Measurements from ENCODE around the gene EFNA5.

The EFNA5 gene

DNA sequence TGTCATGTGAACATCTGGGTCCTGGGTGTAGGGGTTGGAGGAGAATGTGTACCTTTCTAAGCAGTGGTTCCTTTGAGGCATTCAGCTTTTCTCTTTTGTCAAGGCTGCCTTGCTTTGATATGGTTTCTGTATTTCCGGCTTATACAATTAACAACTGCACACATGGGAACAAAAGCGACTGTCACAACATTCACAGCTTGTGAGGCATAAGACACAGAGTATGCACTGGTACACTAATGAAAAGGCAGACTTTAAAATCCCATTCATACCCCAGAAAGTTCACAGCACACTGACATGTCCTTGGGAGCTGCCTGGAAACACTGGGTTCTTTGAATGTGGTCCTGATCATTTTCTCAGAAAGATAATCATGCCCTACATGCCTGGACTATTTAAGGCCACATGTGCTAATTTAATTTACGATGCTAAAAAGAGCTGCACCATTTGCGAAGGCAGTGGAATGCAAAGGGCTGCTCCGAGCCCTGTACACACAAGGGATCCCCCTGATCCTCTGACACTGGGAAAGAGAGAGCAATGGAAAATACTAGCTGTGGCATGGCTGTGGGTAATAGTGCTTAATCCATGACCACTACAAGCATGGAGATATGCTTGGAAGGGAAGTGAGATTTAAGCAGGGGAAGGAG is 131.8 kb downstream of the EFNA5 start:
- Histone ChIP-seq H3K4me2 (ENCODE audit: low read length) (no peak overlapping the region), H3K4me3 (ENCODE audit: low read length) (no peak overlapping the region), H3K79me2 (ENCODE audit: control insufficient read depth, insufficient read depth, low read length) (peaks cover 4% of the 10 kb centered on the region), H3K4ac (ENCODE audit: low read depth, low read length) (no peak overlapping the region), H3K36me3 (ENCODE audit: control insufficient read depth, insufficient read depth, low read length) (no peaks in the 10 kb centered on the region), H3K23ac (ENCODE audit: low read length) (no peak overlapping the region), H3K9ac (ENCODE audit: low read length) (no peak overlapping the region), H2AK5ac (ENCODE audit: low read length) (no peak overlapping the region), H3K56ac (ENCODE audit: low read length) (no peak overlapping the region), H3K79me1 (ENCODE audit: low read length) (peaks cover 15% of the 10 kb centered on the region), H3K27ac (ENCODE audit: low read depth, low read length) (no peak overlapping the region), H2BK5ac (ENCODE audit: low read length) (no peak overlapping the region), H4K8ac (ENCODE audit: low read depth, low read length) (no peak overlapping the region), H3K27me3 (ENCODE audit: insufficient read depth, low read length, poor library complexity) (no peaks in the 10 kb centered on the region), H2BK120ac (ENCODE audit: low read depth, low read length) (no peak overlapping the region), H3K18ac (ENCODE audit: low read length) (no peak overlapping the region), H3K4me1 (ENCODE audit: control insufficient read depth, low read depth, low read length) (peaks cover 1% of the 10 kb centered on the region), H4K5ac (ENCODE audit: low read length) (no peak overlapping the region), H2BK15ac (replicated peaks; ENCODE audit: low read depth) (no peak overlapping the region)
- no peak for DNase-seq
- no CpG with 5 or more reads among the region's 5 CpGs for WGBS (ENCODE audit: extremely low coverage, insufficient coverage, low lambda C conversion rate)

DNA sequence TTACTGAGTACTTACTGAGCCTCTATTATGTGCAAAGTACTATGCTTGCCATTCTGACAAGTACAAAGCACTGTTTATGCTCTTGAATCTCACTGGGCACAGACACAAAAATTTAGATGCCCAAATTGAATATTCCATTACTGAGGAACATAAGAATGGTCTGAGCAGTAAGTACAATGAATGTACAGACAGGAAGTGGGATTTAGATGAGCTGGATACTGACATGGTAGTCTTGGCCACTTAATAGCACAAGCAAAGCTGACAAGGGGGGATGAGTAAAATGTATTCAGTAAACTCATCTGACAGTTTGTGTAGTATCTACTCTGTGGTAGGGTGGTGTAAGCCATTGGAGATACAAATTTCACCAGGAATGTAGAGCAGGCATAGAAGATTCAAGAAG is 132.4 kb downstream of the EFNA5 start:
- no peaks in the 10 kb centered on the region for H3K27me3 ChIP-seq (ENCODE audit: insufficient read depth, low read length, poor library complexity)
- no peak overlapping the region for H3K27ac ChIP-seq (ENCODE audit: low read depth, low read length)
- no peak overlapping the region for H3K23ac ChIP-seq (ENCODE audit: low read length)
- no peak overlapping the region for H3K9ac ChIP-seq (ENCODE audit: low read length)
- H4K5ac ChIP-seq (ENCODE audit: low read length), result no peak overlapping the region
- no peak overlapping the region for H4K8ac ChIP-seq (ENCODE audit: low read depth, low read length)
- H3K79me1 ChIP-seq (ENCODE audit: low read length), result peaks cover 15% of the 10 kb centered on the region
- no peaks in the 10 kb centered on the region for H3K36me3 ChIP-seq (ENCODE audit: control insufficient read depth, insufficient read depth, low read length)
- no peak overlapping the region for H3K4me2 ChIP-seq (ENCODE audit: low read length)
- DNase-seq, result no peak
- H3K4me1 ChIP-seq (ENCODE audit: control insufficient read depth, low read depth, low read length), result peaks cover 1% of the 10 kb centered on the region
- no peak overlapping the region for H2AK5ac ChIP-seq (ENCODE audit: low read length)
- H2BK5ac ChIP-seq (ENCODE audit: low read length), result no peak overlapping the region
- H3K4ac ChIP-seq (ENCODE audit: low read depth, low read length), result no peak overlapping the region
- no peak overlapping the region for H3K4me3 ChIP-seq (ENCODE audit: low read length)
- peaks cover 4% of the 10 kb centered on the region for H3K79me2 ChIP-seq (ENCODE audit: control insufficient read depth, insufficient read depth, low read length)
- H2BK15ac ChIP-seq (replicated peaks; ENCODE audit: low read depth), result no peak overlapping the region
- no peak overlapping the region for H3K56ac ChIP-seq (ENCODE audit: low read length)
- H3K18ac ChIP-seq (ENCODE audit: low read length), result no peak overlapping the region
- no peak overlapping the region for H2BK120ac ChIP-seq (ENCODE audit: low read depth, low read length)

DNA sequence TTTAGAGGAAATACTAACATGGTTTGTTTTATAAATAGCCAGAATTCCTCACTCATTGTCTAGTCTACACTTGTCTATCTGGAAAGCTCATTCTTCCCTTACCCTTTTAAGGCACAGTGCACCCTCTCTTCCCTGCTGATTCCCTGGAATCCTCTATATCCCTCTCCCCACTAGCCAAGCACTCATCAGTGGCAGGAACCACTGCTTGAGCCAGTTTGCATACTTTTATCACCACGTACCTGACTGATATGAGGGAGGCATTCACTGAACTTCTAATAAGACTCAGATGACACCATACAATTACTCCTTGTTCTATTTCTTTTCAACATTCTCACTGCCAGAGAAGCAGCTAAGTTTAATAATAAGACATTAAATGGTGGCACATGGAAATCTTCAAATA is 134.9 kb downstream of the EFNA5 start:
- Histone ChIP-seq H2BK120ac (ENCODE audit: low read depth, low read length) (no peak overlapping the region), H4K5ac (ENCODE audit: low read length) (no peak overlapping the region), H3K36me3 (ENCODE audit: control insufficient read depth, insufficient read depth, low read length) (no peaks in the 10 kb centered on the region), H3K18ac (ENCODE audit: low read length) (no peak overlapping the region), H3K27ac (ENCODE audit: low read depth, low read length) (no peak overlapping the region), H2BK5ac (ENCODE audit: low read length) (no peak overlapping the region), H2AK5ac (ENCODE audit: low read length) (no peak overlapping the region), H4K8ac (ENCODE audit: low read depth, low read length) (no peak overlapping the region), H3K4me3 (ENCODE audit: low read length) (no peak overlapping the region), H3K79me2 (ENCODE audit: control insufficient read depth, insufficient read depth, low read length) (peaks cover 6% of the 10 kb centered on the region), H3K56ac (ENCODE audit: low read length) (no peak overlapping the region), H3K4ac (ENCODE audit: low read depth, low read length) (no peak overlapping the region), H3K79me1 (ENCODE audit: low read length) (peaks cover 23% of the 10 kb centered on the region), H3K4me2 (ENCODE audit: low read length) (no peak overlapping the region), H3K4me1 (ENCODE audit: control insufficient read depth, low read depth, low read length) (peaks cover 1% of the 10 kb centered on the region), H2BK15ac (replicated peaks; ENCODE audit: low read depth) (no peak overlapping the region), H3K9ac (ENCODE audit: low read length) (no peak overlapping the region), H3K27me3 (ENCODE audit: insufficient read depth, low read length, poor library complexity) (no peaks in the 10 kb centered on the region), H3K23ac (ENCODE audit: low read length) (no peak overlapping the region)
- WGBS (ENCODE audit: extremely low coverage, insufficient coverage, low lambda C conversion rate), result no CpG with 5 or more reads among the region's 1 CpG
- DNase-seq, result no peak

- WGBS (ENCODE audit: extremely low coverage, insufficient coverage, low lambda C conversion rate), result no CpG with 5 or more reads among the region's 2 CpGs
- Histone ChIP-seq H3K18ac (ENCODE audit: low read length) (no peak overlapping the region), H2BK5ac (ENCODE audit: low read length) (no peak overlapping the region), H3K36me3 (ENCODE audit: control insufficient read depth, insufficient read depth, low read length) (no peaks in the 10 kb centered on the region), H3K79me2 (ENCODE audit: control insufficient read depth, insufficient read depth, low read length) (peaks cover 6% of the 10 kb centered on the region), H3K4ac (ENCODE audit: low read depth, low read length) (no peak overlapping the region), H2AK5ac (ENCODE audit: low read length) (no peak overlapping the region), H3K9ac (ENCODE audit: low read length) (no peak overlapping the region), H3K56ac (ENCODE audit: low read length) (no peak overlapping the region), H2BK120ac (ENCODE audit: low read depth, low read length) (no peak overlapping the region), H3K27ac (ENCODE audit: low read depth, low read length) (no peak overlapping the region), H3K23ac (ENCODE audit: low read length) (no peak overlapping the region), H2BK15ac (replicated peaks; ENCODE audit: low read depth) (no peak overlapping the region), H3K4me1 (ENCODE audit: control insufficient read depth, low read depth, low read length) (peaks cover 5% of the 10 kb centered on the region), H3K4me2 (ENCODE audit: low read length) (no peak overlapping the region), H4K5ac (ENCODE audit: low read length) (no peak overlapping the region), H3K79me1 (ENCODE audit: low read length) (peaks cover 23% of the 10 kb centered on the region), H3K4me3 (ENCODE audit: low read length) (no peak overlapping the region), H3K27me3 (ENCODE audit: insufficient read depth, low read length, poor library complexity) (no peaks in the 10 kb centered on the region), H4K8ac (ENCODE audit: low read depth, low read length) (no peak overlapping the region)
- DNase-seq, result no peak
These were observed 136.5 kb downstream of the EFNA5 start for GRCh38 chr5:107533910-107534876.

DNA sequence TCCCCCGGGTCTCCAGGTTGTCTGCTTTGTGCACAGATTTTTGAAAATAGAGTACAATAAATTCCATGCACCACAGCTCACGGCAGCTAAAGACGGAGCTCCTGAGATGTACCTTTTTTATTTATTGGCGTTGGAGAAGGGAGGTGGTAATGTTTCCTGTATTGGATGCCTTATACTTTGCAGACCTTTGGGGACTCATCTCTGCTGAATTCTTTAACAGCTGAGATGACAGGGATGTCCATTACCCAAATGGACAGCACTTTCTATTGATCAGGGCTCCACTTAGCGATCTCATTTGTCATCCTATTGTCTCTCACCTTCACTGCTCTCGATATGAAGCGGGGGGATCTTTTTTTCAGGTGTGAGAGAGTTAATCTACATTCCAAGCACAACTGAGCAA is 137.8 kb downstream of the EFNA5 start:
- H4K5ac ChIP-seq (ENCODE audit: low read length), result no peak overlapping the region
- no peak overlapping the region for H3K4me2 ChIP-seq (ENCODE audit: low read length)
- DNase-seq, result no peak
- no peak overlapping the region for H3K4ac ChIP-seq (ENCODE audit: low read depth, low read length)
- no peak overlapping the region for H3K18ac ChIP-seq (ENCODE audit: low read length)
- no CpG with 5 or more reads among the region's 7 CpGs for WGBS (ENCODE audit: extremely low coverage, insufficient coverage, low lambda C conversion rate)
- no peak overlapping the region for H3K9ac ChIP-seq (ENCODE audit: low read length)
- no peak overlapping the region for H3K4me3 ChIP-seq (ENCODE audit: low read length)
- H3K4me1 ChIP-seq (ENCODE audit: control insufficient read depth, low read depth, low read length), result peaks cover 5% of the 10 kb centered on the region
- H3K79me1 ChIP-seq (ENCODE audit: low read length), result peaks cover 18% of the 10 kb centered on the region
- H2BK120ac ChIP-seq (ENCODE audit: low read depth, low read length), result no peak overlapping the region
- H2BK15ac ChIP-seq (replicated peaks; ENCODE audit: low read depth), result no peak overlapping the region
- H3K27ac ChIP-seq (ENCODE audit: low read depth, low read length), result no peak overlapping the region
- no peak overlapping the region for H4K8ac ChIP-seq (ENCODE audit: low read depth, low read length)
- H2BK5ac ChIP-seq (ENCODE audit: low read length), result no peak overlapping the region
- no peak overlapping the region for H2AK5ac ChIP-seq (ENCODE audit: low read length)
- H3K79me2 ChIP-seq (ENCODE audit: control insufficient read depth, insufficient read depth, low read length), result peaks cover 6% of the 10 kb centered on the region
- no peak overlapping the region for H3K23ac ChIP-seq (ENCODE audit: low read length)
- no peak overlapping the region for H3K56ac ChIP-seq (ENCODE audit: low read length)
- H3K36me3 ChIP-seq (ENCODE audit: control insufficient read depth, insufficient read depth, low read length), result no peaks in the 10 kb centered on the region
- no peaks in the 10 kb centered on the region for H3K27me3 ChIP-seq (ENCODE audit: insufficient read depth, low read length, poor library complexity)

Measured in mesendoderm (in vitro differentiated cells).